Measurements from ENCODE around the gene IGSF6. TPM values are rescaled to one million over a fixed set of nuclear protein-coding genes. Genes with fewer than 3 reads are reported as not detected.

Gene IGSF6
- total RNA-seq, 1 experiment from 2014 or later, result 0.23 TPM

DNA sequence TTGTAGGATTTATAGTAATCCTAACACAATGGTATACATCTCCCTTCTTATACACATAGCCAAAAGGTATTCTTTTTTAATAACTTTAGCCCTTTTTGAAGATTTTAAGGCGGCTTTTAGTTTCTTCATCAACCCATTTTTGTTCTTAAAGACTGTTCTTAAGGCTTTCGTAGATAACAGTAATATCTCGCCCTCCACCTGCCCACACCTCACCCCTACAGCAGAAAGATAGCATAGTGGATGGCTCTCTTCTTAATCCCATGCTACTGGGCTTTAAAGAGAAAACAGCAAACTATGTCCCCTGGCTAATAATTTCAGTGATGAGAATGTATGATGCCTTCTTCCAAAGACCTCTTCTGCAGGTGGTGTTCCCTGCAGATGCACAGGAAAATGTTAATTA lies 8.6 kb downstream of the IGSF6 start:
- Histone ChIP-seq H3K27ac (ENCODE audit: low read length) (no peak overlapping the region), H3K4me1 (ENCODE audit: control insufficient read depth, insufficient read depth, low read length) (0 out of 2 replicates have a peak, but pooled peaks cover 2% of the 10 kb centered on the region), H3K27me3 (ENCODE audit: control insufficient read depth, insufficient read depth, low read length) (no peaks in the 10 kb centered on the region), H3K36me3 (ENCODE audit: control insufficient read depth, insufficient read depth, low read length) (no peaks in the 10 kb centered on the region), H3K9me3 (ENCODE audit: control insufficient read depth, insufficient read depth, low read depth, low read length) (no peaks in the 10 kb centered on the region), H3K4me3 (ENCODE audit: low read depth in 2 of 2, low read length in 2 of 2) (no peak overlapping the region)
- BruUV-seq (replicated peaks), result no TSS peak
- ATAC-seq (no peak), DNase-seq (ENCODE audit: low read depth, low spot score) (no peak)
- in situ Hi-C loops (cut with HindIII; ENCODE audit: low pct_unique_long_range_greater_than_20kb, low sequenced_read_pairs) (no loop called here), intact Hi-C loops (cut with micrococcal nuclease; ENCODE audit: unreplicated experiment) (no loop called here)
- ChIA-PET CTCF (no interaction called here), POLR2A (no interaction called here)
- TF ChIP-seq TCF7L2 (IDR thresholded peaks at IDR 0.05; ENCODE audit: low read depth, low read length) (no peak), SIN3A (IDR thresholded peaks at IDR 0.05; ENCODE audit: borderline replicate concordance, insufficient read depth, low read depth, low read length) (no peak), POLR2AphosphoS5 (IDR thresholded peaks at IDR 0.05; ENCODE audit: low read depth, low read length) (no peak), REST (IDR thresholded peaks at IDR 0.05; ENCODE audit: insufficient read depth in 1 of 2, low read depth in 2 of 2, low read length in 1 of 2) (no peak)
- TF ChIP-seq, protein P1, sequence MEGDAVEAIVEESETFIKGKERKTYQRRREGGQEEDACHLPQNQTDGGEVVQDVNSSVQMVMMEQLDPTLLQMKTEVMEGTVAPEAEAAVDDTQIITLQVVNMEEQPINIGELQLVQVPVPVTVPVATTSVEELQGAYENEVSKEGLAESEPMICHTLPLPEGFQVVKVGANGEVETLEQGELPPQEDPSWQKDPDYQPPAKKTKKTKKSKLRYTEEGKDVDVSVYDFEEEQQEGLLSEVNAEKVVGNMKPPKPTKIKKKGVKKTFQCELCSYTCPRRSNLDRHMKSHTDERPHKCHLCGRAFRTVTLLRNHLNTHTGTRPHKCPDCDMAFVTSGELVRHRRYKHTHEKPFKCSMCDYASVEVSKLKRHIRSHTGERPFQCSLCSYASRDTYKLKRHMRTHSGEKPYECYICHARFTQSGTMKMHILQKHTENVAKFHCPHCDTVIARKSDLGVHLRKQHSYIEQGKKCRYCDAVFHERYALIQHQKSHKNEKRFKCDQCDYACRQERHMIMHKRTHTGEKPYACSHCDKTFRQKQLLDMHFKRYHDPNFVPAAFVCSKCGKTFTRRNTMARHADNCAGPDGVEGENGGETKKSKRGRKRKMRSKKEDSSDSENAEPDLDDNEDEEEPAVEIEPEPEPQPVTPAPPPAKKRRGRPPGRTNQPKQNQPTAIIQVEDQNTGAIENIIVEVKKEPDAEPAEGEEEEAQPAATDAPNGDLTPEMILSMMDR (IDR thresholded peaks at IDR 0.05), result no peak

GRCh38 chr16:21642861-21643260 lies 9.5 kb downstream of the IGSF6 start:
- Histone ChIP-seq H3K9me3 (ENCODE audit: control insufficient read depth, insufficient read depth, low read depth, low read length) (no peaks in the 10 kb centered on the region), H3K36me3 (ENCODE audit: control insufficient read depth, insufficient read depth, low read length) (no peaks in the 10 kb centered on the region), H3K4me3 (ENCODE audit: low read depth in 2 of 2, low read length in 2 of 2) (no peak overlapping the region), H3K27me3 (ENCODE audit: control insufficient read depth, insufficient read depth, low read length) (no peaks in the 10 kb centered on the region), H3K27ac (ENCODE audit: low read length) (no peak overlapping the region), H3K4me1 (ENCODE audit: control insufficient read depth, insufficient read depth, low read length) (peaks cover 8% of the 10 kb centered on the region)
- TF ChIP-seq POLR2AphosphoS5 (IDR thresholded peaks at IDR 0.05; ENCODE audit: low read depth, low read length), result no peak
- DNase-seq (ENCODE audit: low read depth, low spot score), result no peak
- intact Hi-C loops (cut with micrococcal nuclease; ENCODE audit: unreplicated experiment), result no loop called here
- no TSS peak for BruUV-seq (replicated peaks)
- CTCF ChIA-PET, result interaction anchor here (0.7 to 1.0 kb wide), 2 partner anchors 30 to 59 kb away, joined by 4 to 8 read pairs; no protein-coding TSS in a partner anchor
- POLR2A ChIA-PET, result no interaction called here
- in situ Hi-C loops (cut with HindIII; ENCODE audit: low pct_unique_long_range_greater_than_20kb, low sequenced_read_pairs), result no loop called here
- ATAC-seq, result no peak

DNA sequence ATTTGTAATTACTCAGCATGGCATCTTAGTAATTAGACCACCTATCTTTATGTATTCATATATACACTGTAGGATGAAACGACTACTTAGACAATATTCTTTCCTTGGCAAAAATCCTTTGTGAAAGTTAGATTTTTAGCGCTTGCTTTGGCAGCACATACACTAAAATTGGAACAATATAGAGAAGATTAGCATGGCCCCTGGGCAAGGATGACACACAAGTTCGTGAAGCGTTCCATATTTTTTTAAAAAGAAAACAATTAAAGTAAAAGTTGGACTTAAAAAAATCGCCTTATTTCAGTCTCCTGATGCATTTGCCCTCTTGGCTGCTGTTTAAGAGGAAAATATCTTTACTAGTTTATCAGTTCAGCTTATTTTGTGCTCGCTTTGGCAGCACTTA lies 10.5 kb downstream of the IGSF6 start:
- in situ Hi-C loops (cut with HindIII; ENCODE audit: low pct_unique_long_range_greater_than_20kb, low sequenced_read_pairs), result no loop called here
- BruUV-seq (replicated peaks), result no TSS peak

More for the DNA sequence above, 10.5 kb downstream of the IGSF6 start:
- intact Hi-C loops (cut with micrococcal nuclease; ENCODE audit: unreplicated experiment), result no loop called here
- POLR2A ChIA-PET, result no interaction called here
- H3K36me3 ChIP-seq (ENCODE audit: control insufficient read depth, insufficient read depth, low read length), result no peaks in the 10 kb centered on the region
- no peak overlapping the region for H3K27ac ChIP-seq (ENCODE audit: low read length)
- CTCF ChIA-PET, result interaction anchor here (1.0 kb wide), 1 partner anchor 58 kb away, joined by 8 read pairs; no protein-coding TSS in a partner anchor
- DNase-seq (ENCODE audit: low read depth, low spot score), result no peak
- H3K4me3 ChIP-seq (ENCODE audit: low read depth in 2 of 2, low read length in 2 of 2), result no peak overlapping the region
- TF ChIP-seq SIN3A (IDR thresholded peaks at IDR 0.05; ENCODE audit: borderline replicate concordance, insufficient read depth, low read depth, low read length) (no peak), REST (IDR thresholded peaks at IDR 0.05; ENCODE audit: insufficient read depth in 1 of 2, low read depth in 2 of 2, low read length in 1 of 2) (no peak), POLR2AphosphoS5 (IDR thresholded peaks at IDR 0.05; ENCODE audit: low read depth, low read length) (no peak), TCF7L2 (IDR thresholded peaks at IDR 0.05; ENCODE audit: low read depth, low read length) (no peak)
- TF ChIP-seq, protein P1 (IDR thresholded peaks at IDR 0.05), result no peak
- H3K27me3 ChIP-seq (ENCODE audit: control insufficient read depth, insufficient read depth, low read length), result no peaks in the 10 kb centered on the region
- H3K9me3 ChIP-seq (ENCODE audit: control insufficient read depth, insufficient read depth, low read depth, low read length), result no peaks in the 10 kb centered on the region
- H3K4me1 ChIP-seq (ENCODE audit: control insufficient read depth, insufficient read depth, low read length), result peaks cover 8% of the 10 kb centered on the region
- ATAC-seq, result no peak

Measured in Panc1 (cell line).